ENCODE measurements around the gene DPP6. TPM values are rescaled to one million over a fixed set of nuclear protein-coding genes. Genes with fewer than 3 reads are reported as not detected.
A peak's percentile ranks its signal among the peaks of the same experiment; 100 is the strongest.

DPP6 gene
- total RNA-seq, 4 donors from 2014 or later: 0.30 to 11.8 (median 10.7) TPM

GRCh38 chr7:154781369-154782303, 729.4 kb downstream of the DPP6 start:
- no peaks in the 10 kb centered on the region for H3K36me3 ChIP-seq
- TF ChIP-seq POLR2A (IDR thresholded peaks at IDR 0.05) (no peak), CTCF (IDR thresholded peaks at IDR 0.05) (no peak), EP300 (IDR thresholded peaks at IDR 0.05) (no peak), POLR2AphosphoS5 (IDR thresholded peaks at IDR 0.05) (no peak)
- no peaks in the 10 kb centered on the region for H3K27me3 ChIP-seq
- peak in 1 of 2 donors; percentile 19 for DNase-seq (ENCODE audit: low spot score in 2 of 2)
- no peaks in the 10 kb centered on the region for H3K4me1 ChIP-seq
- H3K9me3 ChIP-seq: peaks cover 13% of the 10 kb centered on the region
- H3K27ac ChIP-seq: no peak overlapping the region
- H3K4me3 ChIP-seq: no peak overlapping the region
- 71% methylated on average over 16 of the region's 16 CpGs for WGBS

GRCh38 chr7:154783281-154783909, 731.2 kb downstream of the DPP6 start:
- Histone ChIP-seq H3K4me3 (no peak overlapping the region), H3K27ac (no peak overlapping the region), H3K27me3 (no peaks in the 10 kb centered on the region), H3K4me1 (no peaks in the 10 kb centered on the region), H3K9me3 (peaks cover 13% of the 10 kb centered on the region), H3K36me3 (no peaks in the 10 kb centered on the region)
- DNase-seq (ENCODE audit: low spot score in 2 of 2): peak in 1 of 2 donors; percentile 20
- WGBS: 64% methylated on average over 16 of the region's 18 CpGs
- TF ChIP-seq POLR2AphosphoS5 (IDR thresholded peaks at IDR 0.05): no peak
- no peak for TF ChIP-seq CTCF (IDR thresholded peaks at IDR 0.05)
- no peak for TF ChIP-seq EP300 (IDR thresholded peaks at IDR 0.05)
- TF ChIP-seq POLR2A (IDR thresholded peaks at IDR 0.05): no peak

- Histone ChIP-seq H3K9me3 (peaks cover 8% of the 10 kb centered on the region), H3K27ac (no peak overlapping the region), H3K27me3 (no peaks in the 10 kb centered on the region), H3K36me3 (no peaks in the 10 kb centered on the region), H3K4me1 (no peaks in the 10 kb centered on the region), H3K4me3 (no peak overlapping the region)
- TF ChIP-seq POLR2A (IDR thresholded peaks at IDR 0.05): no peak
- DNase-seq (ENCODE audit: low spot score in 2 of 2): peak in 1 of 2 donors; percentile 7
- WGBS: 36% methylated on average over 2 of the region's 2 CpGs
Measured at GRCh38 chr7:154785898-154786297, 733.7 kb downstream of the DPP6 start.

GRCh38 chr7:154789404-154789803, 737.2 kb downstream of the DPP6 start:
- peak in 1 of 2 donors; percentile 29 for DNase-seq (ENCODE audit: low spot score in 2 of 2)
- no peak for TF ChIP-seq CTCF (IDR thresholded peaks at IDR 0.05)
- TF ChIP-seq EP300 (IDR thresholded peaks at IDR 0.05): no peak
- no peak for TF ChIP-seq POLR2A (IDR thresholded peaks at IDR 0.05)

GRCh38 chr7:154791611-154792010, 739.4 kb downstream of the DPP6 start:
- Histone ChIP-seq H3K27me3 (peaks cover 12% of the 10 kb centered on the region), H3K4me1 (no peaks in the 10 kb centered on the region), H3K27ac (no peak overlapping the region), H3K9me3 (no peaks in the 10 kb centered on the region), H3K36me3 (no peaks in the 10 kb centered on the region), H3K4me3 (no peak overlapping the region)
- WGBS: 79% methylated on average over 4 of the region's 4 CpGs
- no peak for DNase-seq (ENCODE audit: low spot score in 2 of 2)
- no peak for TF ChIP-seq EP300 (IDR thresholded peaks at IDR 0.05)
- no peak for TF ChIP-seq CTCF (IDR thresholded peaks at IDR 0.05)
- TF ChIP-seq POLR2A (IDR thresholded peaks at IDR 0.05): no peak
- no peak for TF ChIP-seq POLR2AphosphoS5 (IDR thresholded peaks at IDR 0.05)

More at GRCh38 chr7:154789404-154789803, 737.2 kb downstream of the DPP6 start:
- H3K36me3 ChIP-seq: no peaks in the 10 kb centered on the region
- no peak overlapping the region for H3K4me3 ChIP-seq
- no peak overlapping the region for H3K27ac ChIP-seq
- no peaks in the 10 kb centered on the region for H3K9me3 ChIP-seq
- 67% methylated on average over 6 of the region's 6 CpGs for WGBS
- H3K27me3 ChIP-seq: peaks cover 8% of the 10 kb centered on the region
- H3K4me1 ChIP-seq: no peaks in the 10 kb centered on the region
